NT2/D1 (cell line): ENCODE measurements around the gene B3GAT3.

Experiments
- DNase-seq: peaks from one replicate; pipeline ENCODE4 v3.0.0-alpha.2; 2011; ENCODE audit warnings: low read depth, low spot score
- H3K27me3 ChIP-seq: 2 replicates; pipeline ENCODE4 v1.6.0; 2011; ENCODE audit warnings: mild to moderate bottlenecking; ENCODE audit not compliant: insufficient read length, insufficient read depth
- H3K36me3 ChIP-seq: 2 replicates; pipeline ENCODE4 v1.6.1; 2011; ENCODE audit warnings: mild to moderate bottlenecking, low read length, mixed read lengths; ENCODE audit not compliant: insufficient read depth, insufficient read length
- H3K4me1 ChIP-seq: 2 replicates; pipeline ENCODE4 v1.5.1; 2011; ENCODE audit not compliant: insufficient read depth, insufficient read length
- H3K4me3 ChIP-seq: 2 replicates; pipeline ENCODE4 v1.5.1; 2011; ENCODE audit warnings: low read depth; ENCODE audit not compliant: insufficient read length
- H3K9ac ChIP-seq: 2 replicates; pipeline ENCODE4 v1.6.0; 2011; ENCODE audit warnings: low read depth; ENCODE audit not compliant: insufficient read length
- H3K9me3 ChIP-seq: 2 replicates; pipeline ENCODE4 v1.5.1; 2011; ENCODE audit warnings: mild to moderate bottlenecking, low read length; ENCODE audit not compliant: insufficient read depth
- SUZ12 ChIP-seq: IDR thresholded peaks from 2 replicates; pipeline ENCODE4 v1.6.1; 2011; ENCODE audit not compliant: insufficient read length, insufficient read depth; ENCODE audit errors: extremely low read depth
- YY1 ChIP-seq: IDR thresholded peaks from 2 replicates; pipeline ENCODE4 v1.6.1; 2011; ENCODE audit not compliant: insufficient read length, insufficient read depth
- ZNF274 ChIP-seq: IDR thresholded peaks from 2 replicates; pipeline ENCODE4 v1.6.1; 2011; ENCODE audit warnings: mild to moderate bottlenecking, low read depth, low read length

B3GAT3 gene

GRCh38 chr11:62621567-62622470 lies at the start of gene B3GAT3:
Gene B3GAT3, minus strand, starts transcription at chr11:62621986. Its CDS starts 39 bp downstream, at chr11:62621947.
- Histone ChIP-seq H3K9ac (peak within 1 kb of the TSS; percentile 94), H3K27me3 (no peaks in the 10 kb centered on the region), H3K4me1 (no peaks in the 10 kb centered on the region), H3K9me3 (no peaks in the 10 kb centered on the region), H3K36me3 (peaks cover 45% of the 10 kb centered on the region), H3K4me3 (peak within 1 kb of the TSS; percentile 81)
- TF ChIP-seq ZNF274 (no peak), YY1 (no peak), SUZ12 (no peak)
- DNase-seq, result peak; percentile 95

GRCh38 chr11:62671236-62671607 lies 49.4 kb upstream of the B3GAT3 start:
- Histone ChIP-seq H3K4me1 (peaks cover 2% of the 10 kb centered on the region), H3K9me3 (no peaks in the 10 kb centered on the region), H3K36me3 (peaks cover 56% of the 10 kb centered on the region), H3K9ac (peak overlapping the region; percentile 98), H3K4me3 (peak overlapping the region; percentile 68), H3K27me3 (no peaks in the 10 kb centered on the region)
- TF ChIP-seq SUZ12 (no peak), YY1 (no peak), ZNF274 (no peak)
- DNase-seq, result no peak

- TF ChIP-seq SUZ12, result no peak
- TF ChIP-seq YY1, result no peak
- TF ChIP-seq ZNF274, result no peak
- Histone ChIP-seq H3K27me3 (no peaks in the 10 kb centered on the region), H3K4me3 (no peak overlapping the region), H3K36me3 (peaks cover 59% of the 10 kb centered on the region), H3K4me1 (peaks cover 2% of the 10 kb centered on the region), H3K9me3 (no peaks in the 10 kb centered on the region), H3K9ac (no peak overlapping the region)
- no peak for DNase-seq
These were observed 47.8 kb upstream of the B3GAT3 start for GRCh38 chr11:62669420-62670161.

- peaks cover 47% of the 10 kb centered on the region for H3K36me3 ChIP-seq
- no peaks in the 10 kb centered on the region for H3K27me3 ChIP-seq
- DNase-seq, result no peak
- H3K9me3 ChIP-seq, result no peaks in the 10 kb centered on the region
- no peaks in the 10 kb centered on the region for H3K4me1 ChIP-seq
- peak overlapping the region; percentile 100 for H3K9ac ChIP-seq
- no peak overlapping the region for H3K4me3 ChIP-seq
- TF ChIP-seq YY1 (no peak), SUZ12 (no peak), ZNF274 (no peak)
These were observed 45.7 kb upstream of the B3GAT3 start for GRCh38 chr11:62667460-62667859.

- no peaks in the 10 kb centered on the region for H3K4me1 ChIP-seq
These were observed 44.6 kb upstream of the B3GAT3 start for GRCh38 chr11:62666259-62666926.

GRCh38 chr11:62665599-62666258 lies 43.9 kb upstream of the B3GAT3 start:
- no peak for TF ChIP-seq YY1
- TF ChIP-seq SUZ12, result no peak
- no peak for TF ChIP-seq ZNF274
- peak overlapping the region; percentile 99 for H3K4me3 ChIP-seq
- no peaks in the 10 kb centered on the region for H3K4me1 ChIP-seq
- peak overlapping the region; percentile 100 for H3K9ac ChIP-seq
- H3K9me3 ChIP-seq, result no peaks in the 10 kb centered on the region
- DNase-seq, result no peak
- H3K27me3 ChIP-seq, result no peaks in the 10 kb centered on the region
- H3K36me3 ChIP-seq, result peaks cover 63% of the 10 kb centered on the region

More at GRCh38 chr11:62666259-62666926, 44.6 kb upstream of the B3GAT3 start:
- TF ChIP-seq SUZ12 (no peak), YY1 (no peak), ZNF274 (no peak)
- DNase-seq, result no peak
- Histone ChIP-seq H3K4me3 (peak overlapping the region; percentile 99), H3K9ac (peak overlapping the region; percentile 100), H3K27me3 (no peaks in the 10 kb centered on the region), H3K36me3 (peaks cover 57% of the 10 kb centered on the region), H3K9me3 (no peaks in the 10 kb centered on the region)
